SK-N-MC (cell line): ENCODE results near the gene OTOF.

ENCODE experiments used
- FOXP2 ChIP-seq: optimal IDR thresholded peaks from 2 replicates; pipeline ENCODE3; 2011; ENCODE audit warnings: mild to moderate bottlenecking, moderate library complexity; ENCODE audit not compliant: insufficient read depth; ENCODE audit errors: extremely low read length, control extremely low read depth
- POLR2AphosphoS5 ChIP-seq: IDR thresholded peaks from 2 replicates; pipeline ENCODE4 v1.6.1; 2012; ENCODE audit warnings: mild to moderate bottlenecking, low read depth, low read length, borderline replicate concordance

DNA sequence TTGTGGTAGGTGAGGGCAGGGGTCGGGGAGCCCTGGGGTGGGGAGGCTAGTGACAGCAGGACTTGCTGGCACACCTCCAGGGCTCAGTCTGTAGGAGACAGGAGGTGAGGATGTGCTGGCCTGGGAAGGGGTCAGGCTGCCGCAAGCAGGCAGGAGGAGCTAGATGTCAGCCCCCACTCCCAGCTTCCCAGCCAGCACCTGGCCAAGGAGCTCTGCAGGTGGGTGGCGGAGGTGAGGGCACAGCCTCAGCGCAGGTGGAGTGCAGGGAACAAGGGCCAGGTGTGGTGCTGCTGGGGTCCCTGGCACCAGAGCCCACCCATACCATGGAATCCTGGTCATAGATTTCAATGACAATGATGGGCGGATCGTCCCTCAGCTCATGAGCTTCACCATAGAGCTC, 2.9 kb downstream of the OTOF start:
- TF ChIP-seq POLR2AphosphoS5, result no peak
- TF ChIP-seq FOXP2, result no peak
